ENCODE measurements around the gene CIAO3. TPM values are rescaled to one million over a fixed set of nuclear protein-coding genes. Genes with fewer than 3 reads are reported as not detected.

The CIAO3 gene
- total RNA-seq, 1 experiment from 2014 or later = 44.5 TPM

- Mint-ChIP-seq H3K27me3 (ENCODE audit: insufficient read depth, unreplicated experiment) (no peaks in the 10 kb centered on the region), H3K4me1 (ENCODE audit: low read depth, unreplicated experiment) (no peaks in the 10 kb centered on the region), H3K27ac (ENCODE audit: unreplicated experiment) (no peak overlapping the region), H3K9me3 (ENCODE audit: unreplicated experiment) (no peaks in the 10 kb centered on the region), H3K4me3 (ENCODE audit: unreplicated experiment) (no peak overlapping the region), H3K36me3 (ENCODE audit: insufficient read depth, unreplicated experiment) (no peaks in the 10 kb centered on the region)
- no peak overlapping the region for H3K4me3 ChIP-seq (ENCODE audit: low read depth, low read length)
- ChIA-PET POLR2A (no interaction called here), CTCF (no interaction called here)
- H3K27me3 ChIP-seq (replicated peaks; ENCODE audit: control insufficient read depth, insufficient read depth, low read length) = no peaks in the 10 kb centered on the region
- no peak for TF ChIP-seq CTCF (IDR thresholded peaks at IDR 0.05; ENCODE audit: insufficient read depth in 1 of 2, low read depth in 1 of 2, low read length in 1 of 2, severe bottlenecking in 1 of 2, unreplicated experiment in 1 of 2)
- BruUV-seq (replicated peaks) = no TSS peak
- DNase-seq = no peak
- H3K4me1 ChIP-seq = 0 out of 2 replicates have a peak, but pooled peaks cover 2% of the 10 kb centered on the region
- no peaks in the 10 kb centered on the region for H3K36me3 ChIP-seq (ENCODE audit: control insufficient read depth, insufficient read depth, low read length)
- intact Hi-C loops (cut with micrococcal nuclease; ENCODE audit: unreplicated experiment) = no loop called here
- no peaks in the 10 kb centered on the region for H3K9me3 ChIP-seq
These were observed 29.1 kb upstream of the CIAO3 start for GRCh38 chr16:769934-770333.

- H3K4me1 Mint-ChIP-seq (ENCODE audit: low read depth, unreplicated experiment) = no peaks in the 10 kb centered on the region
- no peaks in the 10 kb centered on the region for H3K36me3 ChIP-seq (ENCODE audit: control insufficient read depth, insufficient read depth, low read length)
- H3K9me3 ChIP-seq = no peaks in the 10 kb centered on the region
- no peak for TF ChIP-seq CTCF (IDR thresholded peaks at IDR 0.05; ENCODE audit: insufficient read depth in 1 of 2, low read depth in 1 of 2, low read length in 1 of 2, severe bottlenecking in 1 of 2, unreplicated experiment in 1 of 2)
- no peaks in the 10 kb centered on the region for H3K36me3 Mint-ChIP-seq (ENCODE audit: insufficient read depth, unreplicated experiment)
- peak overlapping the region; percentile 15; the same call in 1 of the 2 replicates for H3K4me3 ChIP-seq (ENCODE audit: low read depth, low read length)
- no peaks in the 10 kb centered on the region for H3K27me3 Mint-ChIP-seq (ENCODE audit: insufficient read depth, unreplicated experiment)
- no peaks in the 10 kb centered on the region for H3K9me3 Mint-ChIP-seq (ENCODE audit: unreplicated experiment)
- intact Hi-C loops (cut with micrococcal nuclease; ENCODE audit: unreplicated experiment) = no loop called here
- BruUV-seq (replicated peaks) = no TSS peak
- no peak overlapping the region for H3K27ac Mint-ChIP-seq (ENCODE audit: unreplicated experiment)
- no peak for DNase-seq
- H3K4me3 Mint-ChIP-seq (ENCODE audit: unreplicated experiment) = no peak overlapping the region
- H3K27me3 ChIP-seq (replicated peaks; ENCODE audit: control insufficient read depth, insufficient read depth, low read length) = no peaks in the 10 kb centered on the region
- CTCF ChIA-PET = no interaction called here
- 0 out of 2 replicates have a peak, but pooled peaks cover 2% of the 10 kb centered on the region for H3K4me1 ChIP-seq
- POLR2A ChIA-PET = no interaction called here
These were observed 28.5 kb upstream of the CIAO3 start for GRCh38 chr16:769184-769784.

GRCh38 chr16:768428-768827 lies 27.6 kb upstream of the CIAO3 start:
- no peak for TF ChIP-seq CTCF (IDR thresholded peaks at IDR 0.05; ENCODE audit: insufficient read depth in 1 of 2, low read depth in 1 of 2, low read length in 1 of 2, severe bottlenecking in 1 of 2, unreplicated experiment in 1 of 2)
- POLR2A ChIA-PET = no interaction called here
- H3K27ac Mint-ChIP-seq (ENCODE audit: unreplicated experiment) = no peak overlapping the region
- Histone ChIP-seq H3K27me3 (replicated peaks; ENCODE audit: control insufficient read depth, insufficient read depth, low read length) (no peaks in the 10 kb centered on the region), H3K9me3 (no peaks in the 10 kb centered on the region), H3K4me3 (ENCODE audit: low read depth, low read length) (no peak overlapping the region), H3K4me1 (0 out of 2 replicates have a peak, but pooled peaks cover 2% of the 10 kb centered on the region), H3K36me3 (ENCODE audit: control insufficient read depth, insufficient read depth, low read length) (no peaks in the 10 kb centered on the region)
- no peaks in the 10 kb centered on the region for H3K9me3 Mint-ChIP-seq (ENCODE audit: unreplicated experiment)
- intact Hi-C loops (cut with micrococcal nuclease; ENCODE audit: unreplicated experiment) = no loop called here
- no peak for DNase-seq
- CTCF ChIA-PET = no interaction called here
- H3K27me3 Mint-ChIP-seq (ENCODE audit: insufficient read depth, unreplicated experiment) = no peaks in the 10 kb centered on the region
- no peak overlapping the region for H3K4me3 Mint-ChIP-seq (ENCODE audit: unreplicated experiment)
- BruUV-seq (replicated peaks) = no TSS peak
- no peaks in the 10 kb centered on the region for H3K4me1 Mint-ChIP-seq (ENCODE audit: low read depth, unreplicated experiment)
- H3K36me3 Mint-ChIP-seq (ENCODE audit: insufficient read depth, unreplicated experiment) = no peaks in the 10 kb centered on the region
